Fibroblast of pulmonary artery (primary cell): ENCODE data around the gene RBMS3.

Experiments
- DNase-seq: peaks from one replicate; pipeline ENCODE4 v3.0.0-alpha.2; 2010; ENCODE audit warnings: low read depth
- H3K4me3 ChIP-seq: replicated peaks from 2 replicates; pipeline ENCODE4 v1.5.1; 2011; ENCODE audit warnings: low read depth, mild to moderate bottlenecking, control low read depth, low read length, moderate library complexity
- TF ChIP-seq, protein P1 (sequence below): IDR thresholded peaks from 2 replicates; pipeline ENCODE4 v1.5.1; 2011; ENCODE audit warnings: mild to moderate bottlenecking, control low read depth, low read length, inconsistent platforms; ENCODE audit errors: missing control alignments

RBMS3 gene

DNA sequence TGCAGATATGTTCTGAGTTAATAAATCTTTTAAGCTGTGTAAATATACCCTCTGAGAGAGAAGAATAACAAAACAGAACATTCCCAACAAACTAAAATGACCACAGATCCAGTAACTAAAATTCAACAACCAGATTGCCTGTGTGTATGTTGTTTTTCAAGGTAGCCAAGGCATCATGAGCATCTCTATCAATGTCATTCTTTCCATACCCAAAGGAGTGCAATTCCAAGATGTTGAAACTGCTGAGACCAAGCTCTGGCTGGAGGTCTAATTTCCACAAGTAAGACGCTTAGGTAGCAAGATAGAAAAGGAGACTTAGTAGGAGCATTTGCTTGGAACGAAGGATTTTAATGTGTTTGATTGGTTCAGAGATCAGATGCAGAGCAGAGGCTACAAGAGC is 276.3 kb downstream of the RBMS3 start:
- no peak overlapping the region for H3K4me3 ChIP-seq
- TF ChIP-seq, protein P1, sequence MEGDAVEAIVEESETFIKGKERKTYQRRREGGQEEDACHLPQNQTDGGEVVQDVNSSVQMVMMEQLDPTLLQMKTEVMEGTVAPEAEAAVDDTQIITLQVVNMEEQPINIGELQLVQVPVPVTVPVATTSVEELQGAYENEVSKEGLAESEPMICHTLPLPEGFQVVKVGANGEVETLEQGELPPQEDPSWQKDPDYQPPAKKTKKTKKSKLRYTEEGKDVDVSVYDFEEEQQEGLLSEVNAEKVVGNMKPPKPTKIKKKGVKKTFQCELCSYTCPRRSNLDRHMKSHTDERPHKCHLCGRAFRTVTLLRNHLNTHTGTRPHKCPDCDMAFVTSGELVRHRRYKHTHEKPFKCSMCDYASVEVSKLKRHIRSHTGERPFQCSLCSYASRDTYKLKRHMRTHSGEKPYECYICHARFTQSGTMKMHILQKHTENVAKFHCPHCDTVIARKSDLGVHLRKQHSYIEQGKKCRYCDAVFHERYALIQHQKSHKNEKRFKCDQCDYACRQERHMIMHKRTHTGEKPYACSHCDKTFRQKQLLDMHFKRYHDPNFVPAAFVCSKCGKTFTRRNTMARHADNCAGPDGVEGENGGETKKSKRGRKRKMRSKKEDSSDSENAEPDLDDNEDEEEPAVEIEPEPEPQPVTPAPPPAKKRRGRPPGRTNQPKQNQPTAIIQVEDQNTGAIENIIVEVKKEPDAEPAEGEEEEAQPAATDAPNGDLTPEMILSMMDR = no peak
- no peak for DNase-seq

DNA sequence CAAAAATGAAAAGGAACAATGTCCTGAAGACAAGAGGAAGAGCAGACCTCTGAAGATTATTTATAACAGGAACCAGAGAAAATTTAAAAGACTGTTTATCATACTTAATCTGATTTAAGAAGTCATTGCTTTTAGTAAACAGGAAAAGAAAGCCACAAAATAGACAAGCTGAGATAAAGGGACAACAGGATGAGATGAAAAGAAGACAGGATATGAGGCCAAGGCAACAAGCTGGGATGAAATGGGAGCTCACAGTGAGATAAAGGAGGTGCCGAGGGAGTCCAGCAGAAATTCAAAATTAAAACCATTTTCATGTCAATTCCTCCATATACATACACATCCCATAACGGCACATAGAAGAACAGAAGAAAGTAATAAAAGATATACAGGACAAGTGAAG is 277.0 kb downstream of the RBMS3 start:
- no peak overlapping the region for H3K4me3 ChIP-seq
- DNase-seq = no peak
- TF ChIP-seq, protein P1 = no peak

DNA sequence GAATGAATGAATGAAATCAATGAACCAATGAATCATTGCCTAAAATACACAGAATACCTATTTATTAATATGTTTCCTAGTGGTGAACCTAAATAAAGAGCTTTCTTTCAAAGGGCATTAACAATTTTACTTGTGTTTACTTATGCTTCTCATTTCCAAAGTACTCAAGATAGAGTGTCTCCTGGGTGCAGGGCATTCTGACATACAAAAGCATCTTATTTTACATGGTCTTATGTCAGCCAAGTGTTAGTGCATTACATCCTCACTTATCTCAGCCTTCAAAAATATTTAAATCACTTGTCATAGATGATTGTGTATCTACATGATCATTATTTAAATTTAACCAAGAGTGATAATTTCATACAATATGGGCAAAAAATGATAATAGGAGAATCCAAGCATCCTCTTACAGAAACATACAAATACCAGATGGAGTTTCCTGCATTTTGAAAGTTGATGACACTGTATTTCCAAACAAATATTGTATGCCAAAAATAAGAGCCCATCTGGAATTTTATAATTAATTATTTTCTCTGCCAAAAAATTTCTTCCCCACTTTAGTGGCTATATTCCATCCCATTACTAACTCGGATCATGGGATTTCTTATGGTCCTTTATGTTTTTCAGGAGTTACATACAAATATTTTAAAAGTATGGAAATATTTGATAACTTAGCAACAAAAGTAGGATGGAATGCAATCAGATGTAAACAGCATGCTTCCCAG is 279.0 kb downstream of the RBMS3 start:
- DNase-seq = no peak
- TF ChIP-seq, protein P1 = no peak
- no peak overlapping the region for H3K4me3 ChIP-seq

DNA sequence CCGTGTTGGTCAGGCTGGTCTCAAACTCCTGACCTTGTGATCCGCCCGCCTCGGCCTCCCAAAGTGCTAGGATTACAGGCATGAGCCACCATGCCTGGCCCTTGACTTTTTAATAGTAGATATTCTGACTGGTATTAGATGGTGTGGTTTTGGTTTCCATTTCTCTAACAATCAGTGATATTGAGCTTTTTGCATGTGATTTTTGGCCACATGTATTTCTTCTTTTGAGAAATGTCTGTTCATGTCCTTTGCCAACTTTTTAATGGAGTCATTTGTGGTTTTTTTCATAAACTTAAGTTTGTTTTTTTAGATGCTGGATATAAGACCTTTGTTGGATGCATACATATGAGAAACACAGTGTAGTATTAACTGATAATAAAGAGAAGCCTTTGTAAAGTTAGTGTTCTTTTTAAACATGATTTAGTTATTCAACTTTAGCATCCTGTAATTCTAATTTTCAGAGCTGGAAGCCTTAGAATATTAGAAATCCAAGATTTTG is 280.8 kb downstream of the RBMS3 start:
- no peak for DNase-seq
- H3K4me3 ChIP-seq = no peak overlapping the region
- TF ChIP-seq, protein P1 = no peak

DNA sequence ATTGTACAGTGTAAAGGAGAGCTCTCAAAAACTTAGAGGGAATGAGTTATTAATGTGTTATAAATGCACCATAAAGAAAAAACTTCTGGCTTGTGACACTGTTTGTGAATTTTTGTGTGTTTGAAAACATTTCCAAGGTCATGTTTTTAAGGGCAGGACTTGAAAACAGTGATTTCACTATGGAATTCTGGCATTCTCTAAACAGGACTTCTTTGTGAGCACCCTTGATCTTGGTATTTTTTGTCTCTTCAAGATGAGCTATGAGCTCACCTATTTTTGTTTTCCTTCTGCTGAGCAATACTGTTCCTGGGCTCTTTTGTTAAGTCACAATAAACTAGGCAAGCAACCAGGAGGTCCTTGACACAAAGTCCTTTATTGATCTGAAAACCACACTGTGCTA is 284.4 kb downstream of the RBMS3 start:
- TF ChIP-seq, protein P1 = no peak
- peak; percentile 30 for DNase-seq
- H3K4me3 ChIP-seq = no peak overlapping the region

DNA sequence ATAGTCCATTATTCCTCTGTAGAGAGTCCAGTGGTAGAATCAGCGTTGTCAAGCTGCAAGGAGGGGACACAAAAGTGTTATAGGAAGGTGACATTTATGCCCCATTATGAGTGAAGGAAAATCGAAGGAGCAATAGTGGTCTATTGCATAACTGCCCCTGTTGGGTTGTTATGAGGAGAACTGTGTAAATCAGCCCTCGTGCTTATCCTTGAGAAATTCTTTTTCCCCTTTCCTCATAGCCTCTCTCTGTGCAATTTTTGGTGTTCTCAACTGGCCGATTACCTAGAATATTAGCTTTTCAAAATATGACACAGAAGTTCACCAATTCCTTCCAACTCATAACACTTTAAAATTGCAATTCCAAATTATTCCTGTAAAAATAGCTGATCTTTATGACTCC is 286.6 kb downstream of the RBMS3 start:
- DNase-seq = no peak
- TF ChIP-seq, protein P1 = no peak
- H3K4me3 ChIP-seq = no peak overlapping the region

DNA sequence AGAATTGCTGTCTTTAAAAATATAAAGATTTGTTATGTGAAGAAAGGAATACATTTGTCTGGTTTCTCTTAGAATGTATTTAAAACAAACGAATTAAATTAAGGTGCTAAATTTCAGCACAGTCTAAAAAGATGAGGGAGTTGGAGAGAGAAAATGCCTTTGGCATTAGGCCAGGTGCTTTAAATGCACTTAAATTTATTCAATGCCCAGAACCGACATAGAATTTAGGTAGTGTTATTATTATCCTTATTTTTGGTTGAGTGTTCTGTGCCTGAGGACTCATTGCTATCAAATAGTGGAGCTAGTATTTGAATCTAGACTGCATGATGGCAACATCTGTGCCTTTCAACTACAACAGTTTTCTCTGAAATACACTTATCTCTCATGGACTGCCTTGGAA is 287.5 kb downstream of the RBMS3 start:
- TF ChIP-seq, protein P1 = no peak
- DNase-seq = no peak
- H3K4me3 ChIP-seq = no peak overlapping the region
